Endothelial cell of umbilical vein (primary cell): ENCODE results near the gene RFX1. TPM values are rescaled to one million over a fixed set of nuclear protein-coding genes. Genes with fewer than 3 reads are reported as not detected.

Experiments
- BruUV-seq: library from RNA; stranded (reverse); fragments of 400-500 nt; replicated peaks from 2 replicates; lab custom pipeline; 2021; lab: Mats Ljungman, UMichigan
- CTCF ChIA-PET: fragments of 300-600, 350-600 bp; sonication (Branson Sonifier 250); formaldehyde crosslinking; loops from one replicate; lab custom pipeline; 2021; ENCODE audit warnings: antibody characterized with exemption, inconsistent platforms; lab: Charles Lee
- POLR2A ChIA-PET: fragments of 300-600, 350-600 bp; sonication (Branson Sonifier 250); formaldehyde crosslinking; loops from one replicate; lab custom pipeline; 2021; ENCODE audit warnings: antibody characterized with exemption, inconsistent platforms; lab: Charles Lee
- DNase-seq: peaks from one replicate; pipeline ENCODE4 v3.0.0-alpha.2; 2011; ENCODE audit warnings: low read depth, low spot score
- FAIRE-seq: peaks from 2 replicates; lab custom pipeline; 2011; peaks lifted over from hg19 to GRCh38; lab: Jason Lieb, UNC
- H2AFZ ChIP-seq: 2 replicates; pipeline ENCODE4 v1.6.0; 2012; ENCODE audit warnings: low read depth, low read length, control low read depth, inconsistent platforms
- H3K27ac ChIP-seq: 2 replicates; pipeline ENCODE4 v1.5.1; 2011; ENCODE audit warnings: low read depth, mild to moderate bottlenecking, control low read depth, low read length, moderate library complexity; ENCODE audit not compliant: insufficient read depth
- H3K27me3 ChIP-seq, 2 experiments: 2 replicates each; pipeline versions ENCODE4 v1.6.0 to v1.6.1; 2011; ENCODE audit warnings: low read length in 2 of 2, mixed read lengths in 1 of 2; ENCODE audit not compliant: control insufficient read depth in 2 of 2, insufficient read depth in 2 of 2
- H3K36me3 ChIP-seq, 2 experiments: 2 replicates in 1 of 2; 3 replicates in 1 of 2; pipeline ENCODE4 v1.5.1; 2011; ENCODE audit warnings: low read length in 2 of 2, mild to moderate bottlenecking in 1 of 2, moderate library complexity in 1 of 2; ENCODE audit not compliant: control insufficient read depth in 2 of 2, insufficient read depth in 2 of 2; ENCODE audit errors: extremely low read depth in 1 of 2
- H3K4me1 ChIP-seq: 3 replicates; pipeline ENCODE4 v1.5.1; 2011; ENCODE audit warnings: mild to moderate bottlenecking, low read length; ENCODE audit not compliant: control insufficient read depth, insufficient read depth; ENCODE audit errors: extremely low read depth
- H3K4me2 ChIP-seq: 2 replicates; pipeline ENCODE4 v1.6.1; 2011; ENCODE audit warnings: low read length, control low read depth, mixed read lengths; ENCODE audit not compliant: insufficient read depth
- H3K4me3 ChIP-seq, 3 experiments: fragments of 200-600 bp in 1 of 3; sonication (generic), shearing (Covaris generic) in 1 of 3; replicated peaks in 1 of 3; 2 replicates each; pipeline ENCODE4 v1.5.1; 2011 to 2016; ENCODE audit warnings: control low read depth in 3 of 3, low read length in 3 of 3, mild to moderate bottlenecking in 2 of 3, inconsistent platforms in 1 of 3, low read depth in 1 of 3, moderate library complexity in 1 of 3; ENCODE audit not compliant: insufficient read depth in 1 of 3
- H3K79me2 ChIP-seq: 2 replicates; pipeline ENCODE4 v1.6.0; 2012; ENCODE audit warnings: low read length, inconsistent platforms; ENCODE audit not compliant: control insufficient read depth, insufficient read depth
- H3K9ac ChIP-seq: replicated peaks from 2 replicates; pipeline ENCODE3; 2011; ENCODE audit warnings: low read length, control low read depth; ENCODE audit not compliant: insufficient read depth; ENCODE audit errors: extremely low read depth
- H3K9me1 ChIP-seq: replicated peaks from 3 replicates; pipeline ENCODE4 v1.6.0; 2011; ENCODE audit warnings: mild to moderate bottlenecking, low read length; ENCODE audit not compliant: control insufficient read depth, insufficient read depth; ENCODE audit errors: extremely low read depth
- H3K9me3 ChIP-seq: replicated peaks from 2 replicates; pipeline ENCODE4 v1.5.1; 2012; ENCODE audit warnings: low read length, inconsistent platforms; ENCODE audit not compliant: control insufficient read depth, insufficient read depth
- H4K20me1 ChIP-seq: replicated peaks from 2 replicates; pipeline ENCODE3; 2011; ENCODE audit warnings: mild to moderate bottlenecking, low read length; ENCODE audit not compliant: control insufficient read depth, insufficient read depth; ENCODE audit errors: extremely low read depth
- CTCF ChIP-seq, 2 donors: IDR thresholded peaks; 1 replicate in 1 of 2; 2 replicates in 1 of 2; pipeline ENCODE4 v1.5.1; 2011; ENCODE audit warnings: low read length in 2 of 2, mild to moderate bottlenecking in 2 of 2, moderate library complexity in 2 of 2, control low read depth in 1 of 2, inconsistent platforms in 1 of 2, low read depth in 1 of 2; ENCODE audit not compliant: insufficient read depth in 1 of 2; ENCODE audit errors: extremely low read depth in 1 of 2
- GATA2 ChIP-seq: IDR thresholded peaks from 2 replicates; pipeline ENCODE4 v1.7.0; 2011; ENCODE audit warnings: low read depth, mild to moderate bottlenecking, moderate library complexity, mixed read lengths, low read length; ENCODE audit not compliant: insufficient read length, insufficient read depth
- MYC ChIP-seq: IDR thresholded peaks from one replicate; pipeline ENCODE4 v1.6.1; 2011; ENCODE audit warnings: mild to moderate bottlenecking, low read depth, low read length
- POLR2AphosphoS5 ChIP-seq: IDR thresholded peaks from 2 replicates; pipeline ENCODE4 v1.6.1; 2012; ENCODE audit warnings: low read depth, mild to moderate bottlenecking, control low read depth, low read length, moderate library complexity; ENCODE audit not compliant: insufficient read depth
- dilution Hi-C: fragments of 300-500 bp; cut with MboI; formaldehyde crosslinking; loops from one replicate; pipeline ENCODE4 v1.15.0; 2019; ENCODE audit warnings: low sequenced_read_pairs; ENCODE audit not compliant: extremely low pct_ligation_motif_present
- intact Hi-C: fragments of 100-400 bp; cut with micrococcal nuclease; formaldehyde crosslinking; loops from one replicate; pipeline ENCODE4 v1.10.0; 2022
- polyA plus RNA-seq, 4 experiments: library from polyadenylated mRNA; depleted of rRNA in 3 of 4; stranded (reverse) in 3 of 4; unstranded in 1 of 4; fragments of >200 nt; gene quantifications; 2 replicates each; pipeline versions ENCODE4 v1.2.1 to v1.2.3, GENCODE V29; 2011 to 2012; ENCODE audit warnings: missing spikeins in 1 of 4
- total RNA-seq: library from RNA; stranded (reverse); gene quantifications from 2 replicates; pipeline ENCODE4 v1.2.3, GENCODE V29; 2021

Gene RFX1
- total and polyA plus RNA-seq, 2 donors (not counting 3 experiments of a cell fraction or from before 2014, with no cell fraction given), result 2.3 to 14.7 TPM

- POLR2A ChIA-PET, result interaction anchor here (0.5 to 0.7 kb wide), 2 partner anchors 26 to 69 kb away, joined by 3 to 4 read pairs; partner anchors contain the start of gene DCAF15
- intact Hi-C loops, result loop anchor here (1.0 kb wide), 2 partner anchors 8 to 27 kb away; no protein-coding TSS in a partner anchor
- DNase-seq (peak; percentile 59), FAIRE-seq (peak; percentile 91)
- H3K4me1 ChIP-seq, result peaks cover 9% of the 10 kb centered on the region
- no peak overlapping the region for H3K27ac ChIP-seq
- H3K36me3 ChIP-seq, result peaks cover 0 to 2% of the 10 kb centered on the region in 2 experiments
- H3K79me2 ChIP-seq, result no peaks in the 10 kb centered on the region
- dilution Hi-C loops, result no loop called here
- peak overlapping the region; percentile 18 to 42 (median 22) for H3K4me3 ChIP-seq
- H3K9ac ChIP-seq, result peak overlapping the region; percentile 35
- no TSS peak for BruUV-seq
- H3K27me3 ChIP-seq, result no peaks in the 10 kb centered on the region
- no peaks in the 10 kb centered on the region for H3K9me1 ChIP-seq
- CTCF ChIA-PET, result interaction anchor here (0.7 to 2.5 kb wide), 15 partner anchors 9 to 93 kb away, joined by 3 to 13 read pairs (median 4); partner anchors contain the start of genes DCAF15, IL27RA, MISP3 and RFX1
- H2AFZ ChIP-seq, result peak overlapping the region; percentile 73
- no peaks in the 10 kb centered on the region for H3K9me3 ChIP-seq
- no peaks in the 10 kb centered on the region for H4K20me1 ChIP-seq
- H3K4me2 ChIP-seq, result peak overlapping the region; percentile 68
- TF ChIP-seq CTCF (IDR thresholded peaks at IDR 0.05; ENCODE audit: extremely low read depth in 1 of 2, insufficient read depth in 1 of 2, low read depth in 1 of 2, low read length in 2 of 2), result no peak
- no peak for TF ChIP-seq MYC
- TF ChIP-seq GATA2, result no peak
- no peak for TF ChIP-seq POLR2AphosphoS5
Observed at GRCh38 chr19:13978351-13979243, 27.5 kb downstream of the RFX1 start.
